Mononuclear cell (primary cell): ENCODE results near the gene PLEKHH1. TPM values are rescaled to one million over a fixed set of nuclear protein-coding genes. Genes with fewer than 3 reads are reported as not detected.

Experiments
- H3K27me3 ChIP-seq: 2 replicates; pipeline ENCODE4 v1.6.0; 2011; ENCODE audit warnings: low read length, control low read depth; ENCODE audit not compliant: insufficient read depth
- H3K4me1 ChIP-seq: 2 replicates; pipeline ENCODE4 v1.5.1; 2011; ENCODE audit warnings: mild to moderate bottlenecking, low read length, control low read depth; ENCODE audit not compliant: insufficient read depth
- H3K4me3 ChIP-seq: 2 replicates; pipeline ENCODE4 v1.5.1; 2011; ENCODE audit warnings: mild to moderate bottlenecking, low read length, moderate library complexity
- H3K9me3 ChIP-seq: 2 replicates; pipeline ENCODE4 v1.5.1; 2011; ENCODE audit warnings: low read depth, mild to moderate bottlenecking, control low read depth, low read length
- total RNA-seq: library from RNA; depleted of rRNA; stranded (reverse); fragments of >200 nt; gene quantifications from one replicate; pipeline ENCODE4 v1.2.3, GENCODE V29; 2012

PLEKHH1 gene
- total RNA-seq = not detected

DNA sequence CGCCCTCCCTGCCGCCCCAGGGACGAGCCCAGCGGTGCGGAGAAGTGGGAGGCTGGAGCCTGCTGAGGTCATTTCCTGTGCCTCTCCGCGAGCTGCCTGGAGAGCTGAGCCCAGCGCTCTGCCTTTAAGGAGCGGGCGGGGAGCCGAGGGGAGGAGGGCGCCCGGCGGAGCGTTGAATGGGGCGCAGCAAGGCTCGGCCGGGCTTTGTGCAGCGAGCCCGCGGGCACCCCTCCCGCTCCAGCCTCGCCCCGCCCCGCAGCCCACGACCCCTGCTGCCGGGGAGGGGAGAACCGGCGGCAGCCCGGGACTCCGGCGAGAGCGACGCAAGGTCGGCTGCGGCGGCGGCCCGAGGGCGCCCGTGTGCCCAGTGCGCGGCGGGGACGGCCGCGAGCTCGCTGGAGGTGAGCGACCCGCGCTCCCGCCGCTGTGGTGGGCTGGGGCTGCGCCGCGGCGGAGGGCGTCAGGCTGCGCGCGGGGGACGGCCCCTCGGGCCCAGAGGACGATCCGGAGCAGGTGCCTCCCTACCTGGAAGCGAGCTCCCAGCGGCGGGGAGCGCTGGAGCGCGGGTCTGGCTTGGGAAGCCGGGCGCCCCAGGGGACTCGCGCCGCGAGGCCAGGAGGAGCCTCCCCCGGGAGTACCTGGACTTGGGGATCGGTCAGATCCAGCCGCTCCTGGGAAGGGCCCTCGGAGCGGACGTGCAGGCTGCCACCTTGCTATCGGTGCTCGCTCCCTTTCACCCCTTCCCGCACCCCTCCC is at the start of gene PLEKHH1:
TSS of gene PLEKHH1 (plus strand) at position 293 of the 756 bp plus-strand sequence. CDS start 8,578 bp downstream, outside the sequence.
- peaks cover 12% of the 10 kb centered on the region for H3K4me1 ChIP-seq
- no peaks in the 10 kb centered on the region for H3K9me3 ChIP-seq
- peaks cover 50% of the 10 kb centered on the region for H3K27me3 ChIP-seq
- peak within 1 kb of the TSS; percentile 30 for H3K4me3 ChIP-seq

DNA sequence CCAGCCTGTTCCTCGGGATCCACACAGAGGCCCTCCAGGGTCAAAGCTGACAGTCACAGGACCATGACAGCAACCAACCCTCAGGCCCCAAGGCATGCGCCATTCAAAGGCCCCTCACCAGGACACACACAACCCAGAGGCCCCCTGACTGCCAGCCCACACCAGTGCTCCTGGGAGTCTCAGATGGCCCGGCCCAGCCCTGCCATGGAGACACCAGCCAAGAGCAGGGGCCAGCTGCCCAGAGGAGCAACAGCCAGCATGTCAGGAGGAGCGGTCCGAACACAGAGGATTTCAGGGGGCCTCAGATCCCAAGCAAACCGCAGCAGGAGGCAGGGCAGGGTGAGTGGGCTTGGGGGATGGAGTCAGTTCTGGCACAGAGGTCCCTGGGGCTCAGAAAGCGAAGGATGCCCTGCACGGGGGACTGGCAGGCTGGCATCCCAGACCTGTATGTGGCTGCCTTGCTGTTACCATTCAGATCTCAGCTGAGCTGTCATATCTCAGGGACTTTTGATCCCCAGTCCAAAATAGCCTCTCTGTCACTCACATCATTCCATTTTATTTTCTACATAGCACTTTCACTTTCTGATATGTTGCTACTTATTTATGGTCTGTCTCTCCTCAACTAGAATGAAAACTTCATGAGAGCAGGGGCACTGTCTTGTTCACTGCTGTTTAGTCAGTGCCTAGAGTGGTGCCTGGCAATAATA is 49.4 kb upstream of the PLEKHH1 start:
- Histone ChIP-seq H3K4me3 (no peak overlapping the region), H3K9me3 (no peaks in the 10 kb centered on the region), H3K4me1 (peaks cover 58% of the 10 kb centered on the region), H3K27me3 (no peaks in the 10 kb centered on the region)

DNA sequence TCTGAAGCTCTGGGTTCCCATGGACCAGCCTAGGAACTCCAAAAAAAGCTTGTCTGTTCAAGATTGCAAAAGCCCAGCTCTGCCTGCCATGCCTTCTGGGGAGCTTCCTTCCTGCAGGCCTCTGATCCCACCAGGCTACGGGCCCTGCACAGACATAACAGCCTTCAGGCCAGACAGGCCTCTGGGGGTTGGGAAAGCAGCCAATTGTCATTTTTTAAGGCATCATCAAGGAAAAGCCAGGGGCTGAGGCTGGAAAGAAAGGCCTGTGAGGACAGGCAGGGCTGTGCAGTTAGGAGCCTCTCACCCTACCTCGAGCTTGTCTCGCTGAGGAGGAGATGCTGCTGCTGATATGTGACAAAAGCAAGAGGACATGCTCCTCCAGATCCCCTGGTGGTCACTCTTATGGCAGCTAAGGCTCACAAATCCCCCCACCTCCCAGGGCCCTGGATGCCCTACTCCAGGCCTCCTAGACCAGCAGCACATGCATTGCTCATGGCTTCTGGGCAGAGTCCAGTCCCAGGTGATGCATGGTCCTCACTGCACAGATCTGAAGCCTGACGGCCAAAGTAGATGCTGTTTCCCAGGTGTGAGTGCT is 47.5 kb upstream of the PLEKHH1 start:
- H3K4me1 ChIP-seq = peaks cover 77% of the 10 kb centered on the region
- no peak overlapping the region for H3K4me3 ChIP-seq
- no peaks in the 10 kb centered on the region for H3K27me3 ChIP-seq
- H3K9me3 ChIP-seq = no peaks in the 10 kb centered on the region

DNA sequence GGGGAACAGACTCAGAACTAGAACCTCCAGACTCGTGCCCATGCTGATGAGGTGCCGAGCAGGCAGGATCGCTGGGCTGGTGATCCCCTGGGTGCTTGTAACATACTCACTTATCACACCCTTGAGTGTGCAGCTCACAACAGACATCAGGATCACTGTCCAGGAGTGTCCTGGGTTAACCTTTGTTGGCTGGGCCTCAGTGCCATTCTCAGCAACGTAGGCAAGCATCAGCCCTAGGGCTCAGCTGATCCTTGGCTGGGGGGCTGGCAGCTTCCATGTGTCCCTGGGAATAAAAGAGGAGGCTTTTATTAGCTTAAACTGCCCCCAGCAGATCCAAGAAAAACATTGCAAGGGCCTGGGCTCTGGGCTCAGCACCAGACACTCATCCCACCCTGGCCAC is 46.2 kb upstream of the PLEKHH1 start:
- H3K9me3 ChIP-seq = no peaks in the 10 kb centered on the region
- H3K4me3 ChIP-seq = no peak overlapping the region
- H3K4me1 ChIP-seq = peaks cover 79% of the 10 kb centered on the region
- H3K27me3 ChIP-seq = no peaks in the 10 kb centered on the region

DNA sequence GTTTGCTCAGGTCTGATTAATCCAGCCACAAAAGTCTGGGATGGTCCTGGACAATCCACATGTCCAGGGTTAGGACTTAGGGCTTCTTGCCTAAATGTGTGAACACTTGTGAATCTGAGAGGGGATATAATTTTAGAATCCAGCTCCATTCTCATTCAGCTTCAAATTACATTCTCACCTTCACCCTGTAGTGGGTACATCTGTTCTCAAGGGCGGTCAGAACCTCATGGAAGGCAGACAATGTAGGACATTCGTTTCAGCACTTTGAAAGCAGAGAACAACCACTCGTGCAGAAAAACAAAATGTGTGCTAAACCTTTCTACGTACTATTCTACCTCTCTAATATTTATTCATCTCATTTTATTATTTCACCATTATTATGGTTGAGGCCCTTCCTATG is 45.8 kb upstream of the PLEKHH1 start:
- Histone ChIP-seq H3K27me3 (no peaks in the 10 kb centered on the region), H3K4me1 (peaks cover 79% of the 10 kb centered on the region), H3K9me3 (no peaks in the 10 kb centered on the region), H3K4me3 (no peak overlapping the region)

DNA sequence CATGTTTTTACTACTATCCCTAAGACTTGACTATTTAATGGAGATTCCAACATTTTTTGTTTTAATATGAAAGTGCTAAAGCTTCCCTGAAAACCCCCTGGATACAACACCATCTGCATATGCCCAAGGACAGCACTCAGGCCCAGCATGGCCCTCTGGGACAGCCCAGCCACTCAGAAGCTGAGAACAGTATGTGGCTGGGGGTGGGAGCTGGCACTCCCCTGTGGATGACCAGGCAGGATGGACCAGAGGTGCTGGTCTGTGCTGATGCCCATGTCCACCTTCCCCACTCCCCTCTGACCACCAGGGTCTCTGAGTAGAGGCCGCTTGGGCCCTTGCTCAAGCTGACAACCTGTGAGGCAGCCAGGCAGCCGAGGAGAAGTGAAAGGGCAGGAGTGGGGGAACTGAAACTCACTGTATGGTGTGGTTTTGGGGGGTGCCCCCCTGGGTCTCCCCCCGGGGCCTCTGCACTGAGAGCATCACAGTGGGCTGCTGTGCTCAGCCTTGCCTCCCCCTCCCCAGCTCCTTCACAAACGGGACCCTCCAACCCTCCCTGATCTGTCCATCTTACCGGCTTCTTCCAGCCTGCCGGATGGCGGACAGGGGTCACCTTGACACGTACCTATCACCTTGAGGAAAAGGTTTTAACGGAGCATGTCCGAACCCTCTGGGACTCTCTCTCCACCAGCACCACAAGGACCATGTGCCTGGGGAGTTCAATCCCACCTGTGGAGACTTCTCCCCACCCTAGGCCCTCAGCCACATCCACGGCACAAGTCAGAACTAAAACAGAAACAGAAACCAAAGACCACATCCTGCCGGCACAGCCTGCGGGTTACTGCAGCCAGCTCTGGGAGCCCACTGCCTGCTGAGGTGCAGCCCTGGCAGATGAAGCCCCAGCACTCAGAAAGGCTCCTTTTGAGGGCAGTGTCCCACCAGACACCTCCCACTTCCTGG is 44.9 kb upstream of the PLEKHH1 start, which contains the start of gene TMEM229B:
TSS of gene TMEM229B (minus strand) at position 785 of the 957 bp plus-strand sequence. CDS start 14,798 bp downstream, outside the sequence.
- peaks cover 83% of the 10 kb centered on the region for H3K4me1 ChIP-seq
- peak within 1 kb of the TSS; percentile 77 for H3K4me3 ChIP-seq
- no peaks in the 10 kb centered on the region for H3K9me3 ChIP-seq
- H3K27me3 ChIP-seq = no peaks in the 10 kb centered on the region

DNA sequence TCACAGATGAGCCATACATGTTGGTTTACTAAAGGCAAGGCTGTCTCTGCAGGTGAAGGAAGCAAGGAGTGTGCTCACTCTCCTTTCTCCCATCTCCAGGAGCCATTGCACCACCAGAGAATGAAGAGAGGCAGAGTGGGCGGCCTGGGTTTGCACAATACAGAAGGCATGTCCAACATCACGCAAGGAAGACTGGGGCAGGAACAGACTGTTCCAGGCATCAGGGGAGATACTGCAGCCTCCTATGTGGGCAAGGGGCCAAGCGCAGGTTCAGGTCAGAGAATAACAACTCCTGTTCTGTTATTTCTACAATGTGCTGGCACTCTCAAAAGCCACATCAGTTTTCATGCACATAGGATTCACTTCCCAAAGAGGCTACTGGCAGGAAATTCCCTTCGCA is 42.9 kb upstream of the PLEKHH1 start:
- Histone ChIP-seq H3K4me1 (peaks cover 77% of the 10 kb centered on the region), H3K9me3 (no peaks in the 10 kb centered on the region), H3K4me3 (no peak overlapping the region), H3K27me3 (no peaks in the 10 kb centered on the region)

DNA sequence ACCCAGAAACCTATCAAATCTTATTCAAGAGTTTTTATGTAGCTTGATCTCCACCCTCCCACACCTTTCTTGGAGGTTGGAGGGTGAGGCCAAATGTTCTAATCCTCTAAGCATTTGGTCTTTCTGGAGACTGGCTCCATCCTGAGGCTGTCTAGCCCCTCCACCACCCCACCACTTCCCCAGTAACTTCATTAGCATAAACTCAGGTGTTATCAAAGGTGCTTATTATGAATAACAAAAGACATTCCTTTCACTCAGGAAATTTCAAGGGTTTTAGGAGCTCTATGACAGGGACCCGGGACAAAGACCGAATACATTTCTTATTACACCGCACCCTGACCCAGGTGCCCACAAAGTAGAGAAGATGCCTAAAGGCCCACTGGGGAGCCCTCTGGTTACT is 41.8 kb upstream of the PLEKHH1 start:
- Histone ChIP-seq H3K9me3 (no peaks in the 10 kb centered on the region), H3K27me3 (no peaks in the 10 kb centered on the region), H3K4me1 (peaks cover 67% of the 10 kb centered on the region)

DNA sequence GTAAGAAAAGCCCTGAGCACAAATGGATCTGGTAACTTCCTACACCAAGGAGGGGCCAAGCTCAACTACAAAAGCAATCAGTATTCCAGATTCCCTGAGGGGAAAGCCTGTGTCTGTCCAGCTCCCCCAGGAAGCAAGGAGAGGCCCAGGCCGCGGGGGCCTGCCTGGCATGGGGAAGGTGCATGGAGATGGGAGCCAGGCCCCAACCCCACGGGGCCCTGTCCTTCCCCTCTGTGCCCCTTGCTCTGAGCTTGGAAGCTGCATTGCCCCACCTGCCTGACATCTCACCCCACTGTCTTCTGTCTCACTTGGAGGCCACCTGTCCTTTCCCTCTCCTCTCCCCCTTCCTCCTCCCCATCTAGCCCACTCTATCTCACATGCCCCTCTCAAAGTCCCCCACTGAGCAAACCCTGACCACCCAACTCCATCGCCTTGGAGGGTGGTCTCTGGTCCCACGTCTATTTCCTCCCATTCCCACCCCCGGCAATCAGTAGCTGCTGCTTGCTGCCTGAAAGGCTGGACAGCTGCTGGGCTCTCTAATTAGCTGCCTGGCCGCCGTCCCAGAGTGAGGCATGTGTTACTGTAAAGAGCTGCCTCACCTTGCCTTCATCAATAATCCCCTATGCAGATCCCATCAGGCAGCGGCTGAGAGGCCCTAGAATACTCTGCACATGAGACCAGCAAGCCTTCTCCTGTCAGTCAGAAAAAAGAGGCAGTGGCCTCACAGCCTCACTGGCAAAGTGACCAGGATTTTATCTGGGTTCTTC is 41.2 kb upstream of the PLEKHH1 start:
- H3K4me1 ChIP-seq = peaks cover 65% of the 10 kb centered on the region
- H3K9me3 ChIP-seq = no peaks in the 10 kb centered on the region
- no peak overlapping the region for H3K4me3 ChIP-seq
- no peaks in the 10 kb centered on the region for H3K27me3 ChIP-seq

More for the DNA sequence above, 41.8 kb upstream of the PLEKHH1 start:
- H3K4me3 ChIP-seq = no peak overlapping the region

DNA sequence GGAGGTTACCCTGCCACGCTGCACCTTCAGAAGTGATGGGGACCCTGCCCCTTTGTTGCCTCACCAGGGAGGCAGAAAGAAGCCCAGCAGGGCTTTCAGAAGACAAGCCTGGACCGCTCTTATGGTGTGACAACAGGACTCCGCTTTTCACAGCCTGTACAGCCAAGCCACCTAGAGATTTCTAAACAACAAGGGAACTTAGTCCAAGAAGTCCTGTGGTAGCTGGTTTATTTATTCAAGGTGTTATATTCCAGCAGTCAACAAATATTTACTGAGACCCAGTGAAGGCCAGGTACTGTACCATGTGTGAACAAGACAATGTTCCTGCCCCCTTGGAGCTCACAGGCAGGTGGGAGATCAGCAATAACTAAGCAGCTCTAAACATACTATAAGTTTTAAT is 40.6 kb upstream of the PLEKHH1 start:
- Histone ChIP-seq H3K9me3 (no peaks in the 10 kb centered on the region), H3K27me3 (no peaks in the 10 kb centered on the region), H3K4me3 (no peak overlapping the region), H3K4me1 (peaks cover 59% of the 10 kb centered on the region)

DNA sequence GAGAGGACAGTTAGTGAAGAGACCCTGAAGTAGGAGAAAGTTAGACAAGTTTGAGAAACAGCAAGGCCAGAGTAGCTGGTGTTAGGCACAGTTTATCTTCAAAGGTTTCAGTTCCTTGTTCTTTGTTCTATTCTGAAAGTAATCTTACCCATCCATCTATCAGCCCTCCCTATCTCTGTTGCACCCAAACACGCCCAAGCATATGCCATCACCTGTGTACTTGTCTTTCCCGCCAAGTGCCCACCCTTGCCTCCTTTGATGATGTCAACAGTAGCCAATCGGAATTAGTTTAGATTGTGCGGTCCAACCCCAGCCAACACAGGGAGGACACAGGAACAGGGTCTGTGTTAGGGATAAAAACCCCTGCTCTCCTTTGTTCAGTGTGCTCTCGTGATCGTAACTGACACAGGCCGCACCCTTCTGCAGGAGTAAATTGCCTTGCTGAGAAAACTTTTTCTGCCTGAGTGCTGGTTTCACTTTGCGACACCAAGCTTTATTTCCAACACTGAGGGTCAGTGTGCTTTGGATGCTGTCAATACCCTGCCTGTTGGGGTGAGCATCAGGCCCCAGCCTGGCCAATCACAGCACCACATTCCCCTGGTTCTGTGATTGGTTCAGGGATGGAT is 39.9 kb upstream of the PLEKHH1 start:
- no peaks in the 10 kb centered on the region for H3K27me3 ChIP-seq
- H3K9me3 ChIP-seq = no peaks in the 10 kb centered on the region
- peaks cover 53% of the 10 kb centered on the region for H3K4me1 ChIP-seq
- H3K4me3 ChIP-seq = no peak overlapping the region

DNA sequence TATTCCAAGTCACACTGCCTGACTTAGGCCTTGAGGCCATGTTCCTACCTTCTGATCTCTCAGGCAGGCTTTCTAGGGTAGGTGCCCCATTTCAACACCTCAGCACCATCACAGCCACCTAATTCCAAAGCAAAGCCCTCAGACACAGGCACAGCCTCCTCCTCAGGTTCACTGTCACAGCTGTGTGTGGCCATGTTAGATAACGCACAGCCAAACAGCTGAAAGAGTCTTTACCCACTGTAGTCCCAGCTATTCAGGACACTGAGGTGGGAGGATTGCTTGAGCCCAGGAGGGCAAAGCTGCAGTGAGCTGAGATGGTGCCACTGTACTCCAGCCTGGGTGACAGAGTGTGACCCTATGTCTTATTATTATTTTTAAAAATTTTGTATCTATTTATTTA is 37.3 kb upstream of the PLEKHH1 start:
- Histone ChIP-seq H3K4me3 (no peak overlapping the region), H3K9me3 (no peaks in the 10 kb centered on the region), H3K27me3 (no peaks in the 10 kb centered on the region), H3K4me1 (peaks cover 28% of the 10 kb centered on the region)

DNA sequence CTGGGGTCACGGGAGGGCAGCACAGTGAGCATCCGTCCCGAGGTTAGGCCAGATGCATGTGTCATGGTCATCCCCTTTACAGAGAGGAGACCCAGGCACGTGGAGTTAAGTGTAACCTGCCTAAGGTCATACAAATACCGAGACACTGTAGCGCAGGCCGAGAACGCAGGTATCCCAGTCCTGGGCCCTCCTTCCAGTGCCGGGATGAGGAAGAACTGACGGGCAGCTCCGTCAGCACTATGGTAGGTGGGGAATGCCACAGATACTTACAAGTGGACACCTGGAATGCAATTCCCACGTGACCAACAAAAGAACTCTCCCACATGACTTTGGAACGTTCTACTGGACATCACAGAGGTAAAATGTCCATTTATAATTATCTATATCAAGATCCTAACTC is 35.9 kb upstream of the PLEKHH1 start:
- Histone ChIP-seq H3K4me1 (peaks cover 14% of the 10 kb centered on the region), H3K27me3 (no peaks in the 10 kb centered on the region), H3K4me3 (no peak overlapping the region), H3K9me3 (no peaks in the 10 kb centered on the region)
